ENCODE data around the gene LHX8.

Gene LHX8

DNA sequence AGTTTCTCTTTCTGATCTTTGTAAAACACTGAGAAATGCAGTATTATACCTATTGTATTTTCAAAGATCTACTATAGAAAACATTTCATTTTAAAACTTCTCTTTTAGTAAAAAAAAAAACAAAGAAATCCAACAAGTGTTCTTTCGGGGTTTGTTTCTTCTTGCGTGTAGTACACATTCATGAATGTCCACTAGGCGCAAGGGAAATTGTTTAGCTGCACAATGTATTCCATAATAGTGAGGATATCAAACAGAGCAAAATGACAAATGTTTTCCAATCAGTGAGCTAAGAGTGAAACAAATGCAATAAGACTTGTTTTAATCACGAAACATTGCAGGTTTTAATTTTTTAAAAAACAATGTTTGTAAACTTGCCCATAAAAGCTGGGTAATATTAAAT, 68.6 kb downstream of the LHX8 start:
- Histone ChIP-seq H3K36me3 (ENCODE audit: control insufficient read depth, insufficient read depth, low read length) (no peaks in the 10 kb centered on the region), H3K9ac (no peak overlapping the region), H3K79me2 (no peaks in the 10 kb centered on the region), H3K4me1 (no peaks in the 10 kb centered on the region), H3K9me3 (ENCODE audit: control insufficient read depth, low read length) (no peaks in the 10 kb centered on the region), H3K27ac (no peak overlapping the region), H2AFZ (no peak overlapping the region), H3K4me2 (ENCODE audit: low read length) (no peak overlapping the region), H3K27me3 (ENCODE audit: control insufficient read depth, insufficient read depth, low read length) (no peaks in the 10 kb centered on the region), H3K4me3 (ENCODE audit: low read depth, low read length) (no peak overlapping the region)
- TF ChIP-seq CTCF (IDR thresholded peaks at IDR 0.05) = no peak

DNA sequence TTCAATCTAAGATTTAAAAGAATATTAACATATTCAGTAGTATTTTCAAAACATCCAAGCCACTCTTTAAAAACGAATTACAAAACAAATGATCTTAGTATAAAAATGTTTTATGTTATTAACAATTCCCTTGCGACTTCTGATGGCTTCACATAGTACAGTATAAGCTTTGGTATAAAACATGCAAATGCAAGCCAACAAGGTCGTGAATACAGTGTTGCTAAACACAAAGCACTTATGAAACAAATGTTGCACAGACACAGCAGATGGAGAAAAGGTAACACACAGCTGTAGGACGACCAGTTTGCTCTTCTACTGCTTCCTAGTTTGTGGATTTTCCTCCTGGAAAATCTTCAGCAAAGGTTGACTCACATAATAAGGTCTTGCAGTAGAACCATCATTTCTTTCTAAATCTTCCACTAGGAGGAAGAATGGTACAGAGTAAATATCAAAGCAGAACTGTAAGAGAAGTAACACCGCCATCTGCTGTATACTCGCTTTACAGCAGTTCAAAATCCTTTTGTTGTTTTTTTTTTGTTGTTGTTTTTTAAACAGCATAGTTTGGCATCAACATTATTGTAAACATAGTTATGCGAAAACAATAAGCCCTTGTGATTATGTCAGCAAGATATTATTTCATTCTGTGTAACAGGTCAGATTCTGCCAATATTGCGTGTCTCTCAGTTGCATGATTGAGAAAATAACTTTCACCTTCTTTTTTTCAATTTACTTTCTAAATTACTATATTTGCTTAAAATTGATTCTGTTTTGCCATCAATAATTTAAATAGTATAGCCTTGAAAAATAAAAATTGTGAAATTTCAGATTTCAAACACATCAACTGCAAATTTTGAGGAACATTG, 69.5 kb downstream of the LHX8 start:
- Histone ChIP-seq H3K9ac (no peak overlapping the region), H3K4me1 (no peaks in the 10 kb centered on the region), H3K4me2 (ENCODE audit: low read length) (no peak overlapping the region), H3K27ac (no peak overlapping the region), H3K79me2 (no peaks in the 10 kb centered on the region), H3K36me3 (ENCODE audit: control insufficient read depth, insufficient read depth, low read length) (no peaks in the 10 kb centered on the region), H3K9me3 (ENCODE audit: control insufficient read depth, low read length) (no peaks in the 10 kb centered on the region), H3K27me3 (ENCODE audit: control insufficient read depth, insufficient read depth, low read length) (no peaks in the 10 kb centered on the region), H2AFZ (no peak overlapping the region), H3K4me3 (ENCODE audit: low read depth, low read length) (no peak overlapping the region)
- peak; percentile 34 for TF ChIP-seq CTCF (IDR thresholded peaks at IDR 0.05)

GRCh38 chr1:75208862-75209261, 74.7 kb downstream of the LHX8 start:
- Histone ChIP-seq H3K9ac (no peak overlapping the region), H3K27ac (no peak overlapping the region), H3K4me1 (no peaks in the 10 kb centered on the region), H3K27me3 (ENCODE audit: control insufficient read depth, insufficient read depth, low read length) (no peaks in the 10 kb centered on the region), H3K4me2 (ENCODE audit: low read length) (no peak overlapping the region), H3K4me3 (ENCODE audit: low read depth, low read length) (no peak overlapping the region), H3K36me3 (ENCODE audit: control insufficient read depth, insufficient read depth, low read length) (no peaks in the 10 kb centered on the region), H3K79me2 (no peaks in the 10 kb centered on the region), H3K9me3 (ENCODE audit: control insufficient read depth, low read length) (no peaks in the 10 kb centered on the region), H2AFZ (no peak overlapping the region)
- TF ChIP-seq CTCF (IDR thresholded peaks at IDR 0.05) = no peak
